Gastrocnemius medialis (tissue), 4 donors: Measurements from ENCODE around the gene LTBP4.

Experiments
- CTCF ChIP-seq, 5 experiments: fragments of 450-650 bp in 3 of 5; fragments of 200-600 bp in 2 of 5; sonication (generic) in 2 of 5; IDR thresholded peaks in 4 of 5; conservative IDR thresholded peaks in 1 of 5; 1 replicate in 4 of 5; 2 replicates in 1 of 5; pipeline ENCODE4 v1.5.1; 2016 to 2019; ENCODE audit warnings: antibody characterized with exemption in 5 of 5, mild to moderate bottlenecking in 3 of 5, moderate library complexity in 3 of 5
- POLR2A ChIP-seq, 2 donors: fragments of 450-650 bp; IDR thresholded peaks; one replicate each; pipeline ENCODE4 v1.6.1; 2017; ENCODE audit warnings: antibody characterized with exemption in 2 of 2, mild to moderate bottlenecking in 2 of 2, moderate library complexity in 2 of 2

- TF ChIP-seq CTCF (IDR thresholded peaks at IDR 0.05 in 4 of 5, conservative IDR thresholded peaks at IDR 0.05 in 1 of 5), result no peak
- no peak for TF ChIP-seq POLR2A (IDR thresholded peaks at IDR 0.05)
Measured at GRCh38 chr19:40650749-40651305, 49.7 kb downstream of the LTBP4 start.
